ENCODE data around the gene RWDD2A. TPM values are rescaled to one million over a fixed set of nuclear protein-coding genes. Genes with fewer than 3 reads are reported as not detected.
"Not testable (repeated sequence)": the region's sequence is repeated elsewhere in the genome, so short reads cannot be mapped to it uniquely, and the experiment has no call there.

Gene RWDD2A
- total RNA-seq, 2 experiments from 2014 or later = 2.2 TPM

- POLR2A ChIA-PET = no interaction called here
- Mint-ChIP-seq H3K4me3 (no peak overlapping the region), H3K27me3 (no peaks in the 10 kb centered on the region), H3K36me3 (peaks cover 26% of the 10 kb centered on the region), H3K27ac (no peak overlapping the region), H3K9me3 (no peaks in the 10 kb centered on the region), H3K4me1 (peaks cover 9% of the 10 kb centered on the region)
- ATAC-seq (ENCODE audit: low read depth) (no peak), DNase-seq (no peak)
Measured at GRCh38 chr6:83183082-83183828, 9.9 kb upstream of the RWDD2A start.

- H3K9me3 Mint-ChIP-seq = no peaks in the 10 kb centered on the region
- H3K27ac Mint-ChIP-seq = no peak overlapping the region
- no peaks in the 10 kb centered on the region for H3K27me3 Mint-ChIP-seq
- H3K4me1 Mint-ChIP-seq = peaks cover 9% of the 10 kb centered on the region
- DNase-seq (no peak), ATAC-seq (ENCODE audit: low read depth) (no peak)
- H3K36me3 Mint-ChIP-seq = peaks cover 20% of the 10 kb centered on the region
- POLR2A ChIA-PET = no interaction called here
- H3K4me3 Mint-ChIP-seq = no peak overlapping the region
Measured at GRCh38 chr6:83185096-83185495, 8.1 kb upstream of the RWDD2A start.

- peaks cover 13% of the 10 kb centered on the region for H3K36me3 Mint-ChIP-seq
- POLR2A ChIA-PET = no interaction called here
- no peak overlapping the region for H3K4me3 Mint-ChIP-seq
- H3K9me3 Mint-ChIP-seq = no peaks in the 10 kb centered on the region
- DNase-seq = no peak
- H3K4me1 Mint-ChIP-seq = peaks cover 9% of the 10 kb centered on the region
- no peaks in the 10 kb centered on the region for H3K27me3 Mint-ChIP-seq
- ATAC-seq (ENCODE audit: low read depth) = no peak
- H3K27ac Mint-ChIP-seq = no peak overlapping the region
Measured at GRCh38 chr6:83188501-83188900, 4.7 kb upstream of the RWDD2A start.

- H3K4me1 Mint-ChIP-seq = peaks cover 18% of the 10 kb centered on the region
- no peaks in the 10 kb centered on the region for H3K9me3 Mint-ChIP-seq
- DNase-seq (no peak), ATAC-seq (ENCODE audit: low read depth) (no peak)
- POLR2A ChIA-PET = no interaction called here
- H3K27ac Mint-ChIP-seq = no peak overlapping the region
- H3K4me3 Mint-ChIP-seq = no peak overlapping the region
- peaks cover 4% of the 10 kb centered on the region for H3K27me3 Mint-ChIP-seq
- H3K36me3 Mint-ChIP-seq = peaks cover 5% of the 10 kb centered on the region
Measured at GRCh38 chr6:83190626-83191025, 2.5 kb upstream of the RWDD2A start.

GRCh38 chr6:83191974-83192373, 1.2 kb upstream of the RWDD2A start:
- POLR2A ChIA-PET = interaction anchor here (3.2 kb wide), 1 partner anchor 126 kb away, joined by 8 read pairs; the partner anchor contains the start of gene UBE3D
- H3K9me3 Mint-ChIP-seq; H3K27me3 Mint-ChIP-seq; ATAC-seq (ENCODE audit: low read depth); H3K27ac Mint-ChIP-seq; DNase-seq; H3K36me3 Mint-ChIP-seq: not testable (repeated sequence)
- Mint-ChIP-seq H3K4me1 (peaks cover 19% of the 10 kb centered on the region), H3K4me3 (peak overlapping the region; percentile 97)

- Mint-ChIP-seq H3K4me3 (peak overlapping the region; percentile 97), H3K9me3 (no peaks in the 10 kb centered on the region), H3K27me3 (peaks cover 4% of the 10 kb centered on the region), H3K27ac (peak overlapping the region; percentile 96), H3K36me3 (peaks cover 2% of the 10 kb centered on the region), H3K4me1 (peaks cover 19% of the 10 kb centered on the region)
- ATAC-seq (ENCODE audit: low read depth) = no peak
- POLR2A ChIA-PET = interaction anchor here (3.2 kb wide), 1 partner anchor 127 kb away, joined by 8 read pairs; the partner anchor contains the start of gene UBE3D
- DNase-seq = no peak
Measured at GRCh38 chr6:83192456-83192855, 701 bp upstream of the RWDD2A start.

GRCh38 chr6:83193747-83194566, 800 bp downstream of the RWDD2A start:
- H3K27ac Mint-ChIP-seq = peak overlapping the region; percentile 25

GRCh38 chr6:83198486-83199172, 5.5 kb downstream of the RWDD2A start:
- H3K4me1 Mint-ChIP-seq = peaks cover 10% of the 10 kb centered on the region
- H3K36me3 Mint-ChIP-seq = no peaks in the 10 kb centered on the region
- no peak overlapping the region for H3K4me3 Mint-ChIP-seq
- no peaks in the 10 kb centered on the region for H3K9me3 Mint-ChIP-seq
- no peak overlapping the region for H3K27ac Mint-ChIP-seq
- no peak for DNase-seq
- ATAC-seq (ENCODE audit: low read depth) = no peak
- H3K27me3 Mint-ChIP-seq = peaks cover 4% of the 10 kb centered on the region
- POLR2A ChIA-PET = no interaction called here

More at GRCh38 chr6:83193747-83194566, 800 bp downstream of the RWDD2A start:
- H3K4me3 Mint-ChIP-seq = peak overlapping the region; percentile 97
- H3K27me3 Mint-ChIP-seq = peaks cover 4% of the 10 kb centered on the region
- H3K36me3 Mint-ChIP-seq = peaks cover 2% of the 10 kb centered on the region
- ATAC-seq (ENCODE audit: low read depth) (peak; percentile 10), DNase-seq (peak; percentile 43)
- no peaks in the 10 kb centered on the region for H3K9me3 Mint-ChIP-seq
- peaks cover 19% of the 10 kb centered on the region for H3K4me1 Mint-ChIP-seq
- POLR2A ChIA-PET = interaction anchor here (3.2 kb wide), 1 partner anchor 128 kb away, joined by 8 read pairs; the partner anchor contains the start of gene UBE3D

- H3K9me3 Mint-ChIP-seq = no peaks in the 10 kb centered on the region
- H3K36me3 Mint-ChIP-seq = no peaks in the 10 kb centered on the region
- ATAC-seq (ENCODE audit: low read depth) = no peak
- peaks cover 6% of the 10 kb centered on the region for H3K4me1 Mint-ChIP-seq
- POLR2A ChIA-PET = no interaction called here
- H3K27me3 Mint-ChIP-seq = peaks cover 2% of the 10 kb centered on the region
- H3K27ac Mint-ChIP-seq = no peak overlapping the region
- no peak overlapping the region for H3K4me3 Mint-ChIP-seq
- no peak for DNase-seq
Measured at GRCh38 chr6:83199173-83199862, 6.2 kb downstream of the RWDD2A start.

- POLR2A ChIA-PET = no interaction called here
- H3K4me3 Mint-ChIP-seq = no peak overlapping the region
Measured at GRCh38 chr6:83199863-83200225, 6.7 kb downstream of the RWDD2A start.

GRCh38 chr6:83202031-83202430, 8.9 kb downstream of the RWDD2A start:
- no peak overlapping the region for H3K27ac Mint-ChIP-seq
- H3K9me3 Mint-ChIP-seq = no peaks in the 10 kb centered on the region
- ATAC-seq (ENCODE audit: low read depth) (no peak), DNase-seq (no peak)
- H3K4me3 Mint-ChIP-seq = no peak overlapping the region
- H3K27me3 Mint-ChIP-seq = peaks cover 2% of the 10 kb centered on the region
- H3K36me3 Mint-ChIP-seq = no peaks in the 10 kb centered on the region
- H3K4me1 Mint-ChIP-seq = no peaks in the 10 kb centered on the region
- POLR2A ChIA-PET = no interaction called here

More at GRCh38 chr6:83199863-83200225, 6.7 kb downstream of the RWDD2A start:
- H3K9me3 Mint-ChIP-seq = no peaks in the 10 kb centered on the region
- H3K27me3 Mint-ChIP-seq = no peaks in the 10 kb centered on the region
- H3K36me3 Mint-ChIP-seq = no peaks in the 10 kb centered on the region
- H3K27ac Mint-ChIP-seq = no peak overlapping the region
- H3K4me1 Mint-ChIP-seq = peaks cover 3% of the 10 kb centered on the region
- ATAC-seq (ENCODE audit: low read depth) (no peak), DNase-seq (no peak)

- no peaks in the 10 kb centered on the region for H3K9me3 Mint-ChIP-seq
- peak; percentile 35 for DNase-seq
- peaks cover 26% of the 10 kb centered on the region for H3K27me3 Mint-ChIP-seq
- ATAC-seq (ENCODE audit: low read depth) = peak; percentile 97
- POLR2A ChIA-PET = interaction anchor here (0.7 to 1.0 kb wide), 2 partner anchors 148 to 150 kb away, joined by 3 to 7 read pairs; partner anchors contain the start of genes DOP1A and UBE3D
- no peaks in the 10 kb centered on the region for H3K36me3 Mint-ChIP-seq
- no peak overlapping the region for H3K27ac Mint-ChIP-seq
- no peaks in the 10 kb centered on the region for H3K4me1 Mint-ChIP-seq
- no peak overlapping the region for H3K4me3 Mint-ChIP-seq
Measured at GRCh38 chr6:83215131-83216047, 22.2 kb downstream of the RWDD2A start.

Measured in activated naive CD8-positive, alpha-beta T cell treated with anti-CD3 and anti-CD28 coated beads, Interleukin-2, amount 10 ng/mL, durations not matched to agents 7 days and 5 days (primary cell).